H9 (cell line): ENCODE results near the gene ZNF121. TPM values are rescaled to one million over a fixed set of nuclear protein-coding genes. Genes with fewer than 3 reads are reported as not detected.

Experiments
- DNase-seq: peaks from one replicate; pipeline ENCODE4 v3.0.0-alpha.2; 2017
- H2AFZ ChIP-seq: one replicate; pipeline ENCODE4 v1.6.1; 2013; ENCODE audit warnings: mild to moderate bottlenecking, low read length, control low read depth, moderate library complexity
- H2AK5ac ChIP-seq: 2 replicates; pipeline ENCODE4 v1.6.1; 2013; ENCODE audit warnings: low read length, control low read depth, mixed read lengths; ENCODE audit not compliant: insufficient read length
- H2BK120ac ChIP-seq: one replicate; pipeline ENCODE4 v1.6.1; 2013; ENCODE audit warnings: low read depth, mild to moderate bottlenecking, low read length, control low read depth, inconsistent platforms; ENCODE audit not compliant: poor library complexity, severe bottlenecking
- H2BK12ac ChIP-seq: 2 replicates; pipeline ENCODE4 v1.6.1; 2013; ENCODE audit warnings: low read length, control low read depth, mixed read lengths, low read depth; ENCODE audit not compliant: insufficient read length
- H2BK15ac ChIP-seq: 2 replicates; pipeline ENCODE4 v1.6.1; 2013; ENCODE audit warnings: low read depth, low read length, control low read depth
- H2BK20ac ChIP-seq: one replicate; pipeline ENCODE4 v1.6.1; 2013; ENCODE audit warnings: low read depth, mild to moderate bottlenecking, low read length, control low read depth, inconsistent platforms; ENCODE audit not compliant: poor library complexity, severe bottlenecking
- H2BK5ac ChIP-seq: 2 replicates; pipeline ENCODE4 v1.6.1; 2013; ENCODE audit warnings: low read length, control low read depth, mixed read lengths; ENCODE audit not compliant: insufficient read length
- H3K14ac ChIP-seq: 2 replicates; pipeline ENCODE4 v1.6.1; 2013; ENCODE audit warnings: low read length, control low read depth; ENCODE audit not compliant: insufficient read depth
- H3K18ac ChIP-seq: 2 replicates; pipeline ENCODE4 v1.6.1; 2013; ENCODE audit warnings: low read depth, mild to moderate bottlenecking, mixed read lengths, low read length, control low read depth; ENCODE audit not compliant: insufficient read length
- H3K23ac ChIP-seq: 2 replicates; pipeline ENCODE4 v1.6.1; 2013; ENCODE audit warnings: low read length, control low read depth, mixed read lengths, low read depth; ENCODE audit not compliant: insufficient read length
- H3K23me2 ChIP-seq: 2 replicates; pipeline ENCODE4 v1.6.1; 2013; ENCODE audit warnings: low read depth, mild to moderate bottlenecking, mixed read lengths, low read length, control low read depth; ENCODE audit not compliant: insufficient read length, poor library complexity, severe bottlenecking
- H3K27ac ChIP-seq: 2 replicates; pipeline ENCODE4 v1.5.1; 2013; ENCODE audit warnings: low read length, control low read depth, mixed read lengths, low read depth; ENCODE audit not compliant: insufficient read length
- H3K27me3 ChIP-seq: 2 replicates; pipeline ENCODE4 v1.6.1; 2013; ENCODE audit warnings: low read length, control low read depth, inconsistent platforms; ENCODE audit not compliant: insufficient read depth
- H3K4ac ChIP-seq: 2 replicates; pipeline ENCODE4 v1.6.1; 2013; ENCODE audit warnings: low read depth, mild to moderate bottlenecking, control low read depth, inconsistent platforms, low read length, moderate library complexity
- H3K4me1 ChIP-seq: 2 replicates; pipeline ENCODE4 v1.6.1; 2013; ENCODE audit warnings: low read length, control low read depth, inconsistent platforms; ENCODE audit not compliant: insufficient read depth
- H3K4me2 ChIP-seq: 2 replicates; pipeline ENCODE4 v1.6.1; 2013; ENCODE audit warnings: low read length, control low read depth, mixed read lengths; ENCODE audit not compliant: insufficient read length, insufficient read depth
- H3K56ac ChIP-seq: 2 replicates; pipeline ENCODE4 v1.6.1; 2013; ENCODE audit warnings: low read depth, mild to moderate bottlenecking, mixed read lengths, low read length, control low read depth; ENCODE audit not compliant: insufficient read length
- H3K79me1 ChIP-seq: 2 replicates; pipeline ENCODE4 v1.6.1; 2013; ENCODE audit warnings: low read depth, mild to moderate bottlenecking, moderate library complexity, low read length, control low read depth, inconsistent platforms; ENCODE audit not compliant: insufficient read depth, poor library complexity, severe bottlenecking
- H3K79me2 ChIP-seq: 2 replicates; pipeline ENCODE4 v1.6.1; 2013; ENCODE audit warnings: low read length, control low read depth, inconsistent platforms; ENCODE audit not compliant: insufficient read depth
- H3K9ac ChIP-seq: 2 replicates; pipeline ENCODE4 v1.6.1; 2013; ENCODE audit warnings: low read length, control low read depth, mixed read lengths; ENCODE audit not compliant: insufficient read length; ENCODE audit errors: extremely low read depth
- H3K9me3 ChIP-seq: one replicate; pipeline ENCODE4 v1.6.1; 2013; ENCODE audit warnings: low read depth, low read length, inconsistent platforms; ENCODE audit not compliant: control insufficient read depth
- H3T11ph ChIP-seq: one replicate; pipeline ENCODE4 v1.6.1; 2013; ENCODE audit warnings: mild to moderate bottlenecking, low read length, control low read depth, inconsistent platforms
- H4K20me1 ChIP-seq: one replicate; pipeline ENCODE4 v1.6.1; 2013; ENCODE audit not compliant: control insufficient read depth, insufficient read length, insufficient read depth
- H4K5ac ChIP-seq: 2 replicates; pipeline ENCODE4 v1.6.1; 2013; ENCODE audit warnings: low read depth, mild to moderate bottlenecking, mixed read lengths, low read length, control low read depth; ENCODE audit not compliant: insufficient read length
- H4K8ac ChIP-seq: replicated peaks from 2 replicates; pipeline ENCODE4 v1.6.1; 2013; ENCODE audit warnings: low read length, control low read depth, mixed read lengths, low read depth; ENCODE audit not compliant: insufficient read length
- H4K91ac ChIP-seq: 2 replicates; pipeline ENCODE4 v1.6.1; 2013; ENCODE audit warnings: low read depth, mild to moderate bottlenecking, moderate library complexity, mixed read lengths, low read length, control low read depth; ENCODE audit not compliant: insufficient read length
- H3K27ac Mint-ChIP-seq, 3 experiments: 2 replicates in 2 of 3; 3 replicates in 1 of 3; pipeline ENCODE4 v1.8.0; 2020 to 2021; ENCODE audit warnings: mixed read lengths in 3 of 3, mild to moderate bottlenecking in 1 of 3, moderate library complexity in 1 of 3
- H3K27me3 Mint-ChIP-seq: 2 replicates; pipeline ENCODE4 v1.8.0; 2021; ENCODE audit warnings: low read depth, mild to moderate bottlenecking, moderate library complexity, mixed read lengths
- H3K36me3 Mint-ChIP-seq, 3 experiments: 2 replicates in 2 of 3; 3 replicates in 1 of 3; pipeline ENCODE4 v1.8.0; 2020 to 2021; ENCODE audit warnings: low read depth in 3 of 3, mixed read lengths in 3 of 3; ENCODE audit not compliant: insufficient read depth in 1 of 3
- H3K4me1 Mint-ChIP-seq, 2 experiments: 2 replicates each; pipeline ENCODE4 v1.8.0; 2020; ENCODE audit warnings: mixed read lengths in 2 of 2
- H3K4me3 Mint-ChIP-seq, 2 experiments: 2 replicates in 1 of 2; 3 replicates in 1 of 2; pipeline ENCODE4 v1.8.0; 2020 to 2021; ENCODE audit warnings: mild to moderate bottlenecking in 2 of 2, mixed read lengths in 2 of 2, moderate library complexity in 1 of 2
- H3K9me3 Mint-ChIP-seq, 2 experiments: 2 replicates in 1 of 2; 3 replicates in 1 of 2; pipeline ENCODE4 v1.8.0; 2020; ENCODE audit warnings: mild to moderate bottlenecking in 2 of 2, mixed read lengths in 2 of 2, moderate library complexity in 1 of 2
- WGBS: extraction: QIAGEN DNeasy Blood & Tissue Kit; methylation state at CpG from one replicate; pipeline ENCODE4 v1.1.7; 2013; ENCODE audit warnings: missing lambda C conversion rate, low lambda C conversion rate, mixed read lengths; ENCODE audit not compliant: insufficient read length; ENCODE audit errors: extremely low coverage; 5-methylcytosine and 5-hydroxymethylcytosine counted together
- total RNA-seq: library from RNA; stranded (reverse); gene quantifications from 2 replicates; pipeline ENCODE4 v1.2.1, GENCODE V29; 2021
- TF ChIP-seq, protein P1 (sequence below): fragments of 200-600 bp; sonication (generic); conservative IDR thresholded peaks from 3 replicates; pipeline ENCODE4 v1.8.0; 2021; ENCODE audit warnings: antibody characterized with exemption, mild to moderate bottlenecking

Gene ZNF121
- total RNA-seq, 1 experiment from 2014 or later = 171 TPM

DNA sequence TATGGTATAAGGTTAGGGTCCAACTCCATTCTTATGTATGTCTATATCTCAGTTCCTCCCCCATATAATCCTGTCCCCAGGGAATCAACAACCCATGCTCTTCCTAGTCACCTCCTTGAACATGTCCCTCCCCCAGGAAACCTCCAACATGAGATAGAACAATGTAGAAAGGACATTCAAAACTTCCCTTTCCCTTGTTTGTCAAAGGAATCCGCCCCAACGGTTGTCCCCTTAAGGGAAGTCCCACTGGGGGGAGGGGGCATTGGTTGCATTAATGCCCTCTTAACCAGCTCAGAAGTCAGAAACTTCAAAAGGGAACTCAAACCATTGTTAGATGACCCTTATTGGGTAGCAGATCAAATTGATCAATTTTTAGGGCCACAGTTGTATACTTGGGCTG lies 43.6 kb upstream of the ZNF121 start:
- H4K5ac ChIP-seq = no peak overlapping the region
- H3K27me3 ChIP-seq = no peaks in the 10 kb centered on the region
- H4K91ac ChIP-seq = no peak overlapping the region
- no peak overlapping the region for H3K23ac ChIP-seq
- no peak overlapping the region for H3K56ac ChIP-seq
- Mint-ChIP-seq H3K36me3 (peaks cover 15 to 24% (median 17%) of the 10 kb centered on the region in 3 experiments), H3K9me3 (no peaks in the 10 kb centered on the region; a peak in 1 of 5 replicates), H3K4me1 (peaks cover 10% of the 10 kb centered on the region in 2 experiments), H3K27me3 (no peaks in the 10 kb centered on the region), H3K4me3 (no peak overlapping the region), H3K27ac (no peak overlapping the region; a peak in 1 of 7 replicates)
- no CpG with 5 or more reads among the region's 2 CpGs for WGBS
- H2BK5ac ChIP-seq = no peak overlapping the region
- no peak overlapping the region for H2AK5ac ChIP-seq
- H2BK120ac ChIP-seq = no peak overlapping the region
- no peak overlapping the region for H3K14ac ChIP-seq
- no peak overlapping the region for H3K9ac ChIP-seq
- no peaks in the 10 kb centered on the region for H3K79me1 ChIP-seq
- no peak overlapping the region for H2BK12ac ChIP-seq
- H3K4me2 ChIP-seq = no peak overlapping the region
- no peaks in the 10 kb centered on the region for H4K20me1 ChIP-seq
- no peaks in the 10 kb centered on the region for H3K79me2 ChIP-seq
- H3K27ac ChIP-seq = no peak overlapping the region
- no peak overlapping the region for H3T11ph ChIP-seq
- H3K18ac ChIP-seq = no peak overlapping the region
- no peak overlapping the region for H3K4ac ChIP-seq
- no peaks in the 10 kb centered on the region for H3K23me2 ChIP-seq
- TF ChIP-seq, protein P1, sequence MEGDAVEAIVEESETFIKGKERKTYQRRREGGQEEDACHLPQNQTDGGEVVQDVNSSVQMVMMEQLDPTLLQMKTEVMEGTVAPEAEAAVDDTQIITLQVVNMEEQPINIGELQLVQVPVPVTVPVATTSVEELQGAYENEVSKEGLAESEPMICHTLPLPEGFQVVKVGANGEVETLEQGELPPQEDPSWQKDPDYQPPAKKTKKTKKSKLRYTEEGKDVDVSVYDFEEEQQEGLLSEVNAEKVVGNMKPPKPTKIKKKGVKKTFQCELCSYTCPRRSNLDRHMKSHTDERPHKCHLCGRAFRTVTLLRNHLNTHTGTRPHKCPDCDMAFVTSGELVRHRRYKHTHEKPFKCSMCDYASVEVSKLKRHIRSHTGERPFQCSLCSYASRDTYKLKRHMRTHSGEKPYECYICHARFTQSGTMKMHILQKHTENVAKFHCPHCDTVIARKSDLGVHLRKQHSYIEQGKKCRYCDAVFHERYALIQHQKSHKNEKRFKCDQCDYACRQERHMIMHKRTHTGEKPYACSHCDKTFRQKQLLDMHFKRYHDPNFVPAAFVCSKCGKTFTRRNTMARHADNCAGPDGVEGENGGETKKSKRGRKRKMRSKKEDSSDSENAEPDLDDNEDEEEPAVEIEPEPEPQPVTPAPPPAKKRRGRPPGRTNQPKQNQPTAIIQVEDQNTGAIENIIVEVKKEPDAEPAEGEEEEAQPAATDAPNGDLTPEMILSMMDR = no peak
- no peak overlapping the region for H2BK15ac ChIP-seq
- no peaks in the 10 kb centered on the region for H3K4me1 ChIP-seq
- DNase-seq = no peak
- no peak overlapping the region for H2BK20ac ChIP-seq
- H2AFZ ChIP-seq = no peak overlapping the region
- H3K9me3 ChIP-seq = no peaks in the 10 kb centered on the region
- no peak overlapping the region for H4K8ac ChIP-seq
